Dermis microvascular lymphatic vessel endothelial cell (primary cell): ENCODE measurements around the gene MEN1. TPM values are rescaled to one million over a fixed set of nuclear protein-coding genes. Genes with fewer than 3 reads are reported as not detected.
"Not testable (repeated sequence)": the region's sequence is repeated elsewhere in the genome, so short reads cannot be mapped to it uniquely, and the experiment has no call there.

ENCODE experiments used
- DNase-seq, 2 donors: peaks; one replicate each; pipeline versions ENCODE4 v3.0.0 to v3.0.0-alpha.2; 2010; ENCODE audit warnings: low read depth in 2 of 2
- total RNA-seq: library from RNA; depleted of rRNA; stranded (reverse); fragments of >200 nt; gene quantifications from 2 replicates; pipeline ENCODE4 v1.2.1, GENCODE V29; 2014

MEN1 gene
- total RNA-seq, 1 donor from 2014 or later, result 10.8 TPM

GRCh38 chr11:64846998-64847666 lies 36.8 kb upstream of the MEN1 start:
- peak; percentile 58 to 85 for DNase-seq

GRCh38 chr11:64845776-64846129 lies 35.4 kb upstream of the MEN1 start:
- DNase-seq, result not testable (repeated sequence)

GRCh38 chr11:64845129-64845775 lies 34.9 kb upstream of the MEN1 start:
- DNase-seq, result no peak

GRCh38 chr11:64844330-64845128 lies 34.2 kb upstream of the MEN1 start, which contains the start of gene CDC42BPG:
Gene CDC42BPG (minus strand): TSS chr11:64844653. CDS start chr11:64844569, 84 bp downstream.
- peak; percentile 30 to 69 for DNase-seq

GRCh38 chr11:64843686-64844329 lies 33.5 kb upstream of the MEN1 start:
- no peak for DNase-seq

- DNase-seq, result no peak
These were observed 32.7 kb upstream of the MEN1 start for GRCh38 chr11:64842851-64843685.

- DNase-seq, result no peak
These were observed 32.0 kb upstream of the MEN1 start for GRCh38 chr11:64842366-64842759.

- no peak for DNase-seq
These were observed 31.4 kb upstream of the MEN1 start for GRCh38 chr11:64841592-64842365.

- DNase-seq, result no peak
These were observed 29.8 kb upstream of the MEN1 start for GRCh38 chr11:64839887-64840782.

GRCh38 chr11:64839335-64839734 lies 29.0 kb upstream of the MEN1 start:
- DNase-seq, result no peak

GRCh38 chr11:64838600-64839334 lies 28.4 kb upstream of the MEN1 start:
- no peak for DNase-seq

GRCh38 chr11:64837887-64838351 lies 27.6 kb upstream of the MEN1 start:
- DNase-seq, result no peak

GRCh38 chr11:64836448-64837072 lies 26.2 kb upstream of the MEN1 start:
- DNase-seq, result no peak

- DNase-seq, result no peak
These were observed 25.5 kb upstream of the MEN1 start for GRCh38 chr11:64835616-64836447.

- DNase-seq, result no peak
These were observed 24.6 kb upstream of the MEN1 start for GRCh38 chr11:64834723-64835615.
